Measurements from ENCODE around the gene TIE1. TPM values are rescaled to one million over a fixed set of nuclear protein-coding genes. Genes with fewer than 3 reads are reported as not detected.

The TIE1 gene
- polyA plus RNA-seq, 4 donors = 0.45 to 27.3 (median 6.2) TPM

- WGBS, 3 donors = 53 to 69% (median 63%) methylated on average over 7 of the region's 7 CpGs
- FAIRE-seq (no peak), DNase-seq (peak in 1 of 2 donors; percentile 86)
These were observed 6.7 kb upstream of the TIE1 start for GRCh38 chr1:43293896-43294760.

GRCh38 chr1:43294761-43295160, 6.0 kb upstream of the TIE1 start:
- H3K27ac ChIP-seq (ENCODE audit: low read depth in 1 of 3, low read length in 2 of 3) = peak overlapping the region in 1 of 3 donors; percentile 18
- FAIRE-seq = no peak

More at GRCh38 chr1:43293896-43294760, 6.7 kb upstream of the TIE1 start:
- Histone ChIP-seq H3K4me3 (ENCODE audit: low read depth in 1 of 3, low read length in 3 of 3) (no peak overlapping the region), H3K27ac (ENCODE audit: low read depth in 1 of 3, low read length in 2 of 3) (peak overlapping the region in 2 of 3 donors; percentile 1 to 33), H3K27me3 (ENCODE audit: control insufficient read depth in 3 of 3, insufficient read depth in 3 of 3, low read length in 3 of 3) (no peaks in the 10 kb centered on the region), H3K4me1 (ENCODE audit: control insufficient read depth in 3 of 3, insufficient read depth in 2 of 3, low read depth in 1 of 3, low read length in 2 of 3) (peaks cover 0 to 7% (median 0%) of the 10 kb centered on the region in 3 donors), H3K36me3 (ENCODE audit: control insufficient read depth in 3 of 3, insufficient read depth in 2 of 3, low read depth in 1 of 3, low read length in 3 of 3) (no peaks in the 10 kb centered on the region), H3K9me3 (ENCODE audit: control insufficient read depth in 2 of 2, insufficient read depth in 1 of 2, low read depth in 1 of 2, low read length in 1 of 2) (no peaks in the 10 kb centered on the region)

GRCh38 chr1:43296207-43296606, 4.6 kb upstream of the TIE1 start:
- FAIRE-seq (no peak), DNase-seq (no peak)
- H3K4me1 ChIP-seq (ENCODE audit: control insufficient read depth in 3 of 3, insufficient read depth in 2 of 3, low read depth in 1 of 3, low read length in 2 of 3) = peaks cover 0 to 5% (median 0%) of the 10 kb centered on the region in 3 donors
- H3K4me3 ChIP-seq (ENCODE audit: low read depth in 1 of 3, low read length in 3 of 3) = no peak overlapping the region
- no peaks in the 10 kb centered on the region for H3K36me3 ChIP-seq (ENCODE audit: control insufficient read depth in 3 of 3, insufficient read depth in 2 of 3, low read depth in 1 of 3, low read length in 3 of 3)
- no peak overlapping the region for H3K27ac ChIP-seq (ENCODE audit: low read depth in 1 of 3, low read length in 2 of 3)
- H3K27me3 ChIP-seq (ENCODE audit: control insufficient read depth in 3 of 3, insufficient read depth in 3 of 3, low read length in 3 of 3) = no peaks in the 10 kb centered on the region
- 70 to 91% (median 82%) methylated on average over 1 of the region's 1 CpG for WGBS, 3 donors
- no peaks in the 10 kb centered on the region for H3K9me3 ChIP-seq (ENCODE audit: control insufficient read depth in 2 of 2, insufficient read depth in 1 of 2, low read depth in 1 of 2, low read length in 1 of 2)

More at GRCh38 chr1:43294761-43295160, 6.0 kb upstream of the TIE1 start:
- DNase-seq = no peak
- Histone ChIP-seq H3K4me3 (ENCODE audit: low read depth in 1 of 3, low read length in 3 of 3) (no peak overlapping the region), H3K36me3 (ENCODE audit: control insufficient read depth in 3 of 3, insufficient read depth in 2 of 3, low read depth in 1 of 3, low read length in 3 of 3) (no peaks in the 10 kb centered on the region), H3K4me1 (ENCODE audit: control insufficient read depth in 3 of 3, insufficient read depth in 2 of 3, low read depth in 1 of 3, low read length in 2 of 3) (peaks cover 0 to 5% (median 0%) of the 10 kb centered on the region in 3 donors), H3K9me3 (ENCODE audit: control insufficient read depth in 2 of 2, insufficient read depth in 1 of 2, low read depth in 1 of 2, low read length in 1 of 2) (no peaks in the 10 kb centered on the region), H3K27me3 (ENCODE audit: control insufficient read depth in 3 of 3, insufficient read depth in 3 of 3, low read length in 3 of 3) (no peaks in the 10 kb centered on the region)
- 87 to 93% (median 87%) methylated on average over 8 of the region's 8 CpGs for WGBS, 3 donors

GRCh38 chr1:43298055-43298454, 2.7 kb upstream of the TIE1 start:
- Histone ChIP-seq H3K9me3 (ENCODE audit: control insufficient read depth in 2 of 2, insufficient read depth in 1 of 2, low read depth in 1 of 2, low read length in 1 of 2) (no peaks in the 10 kb centered on the region), H3K27ac (ENCODE audit: low read depth in 1 of 3, low read length in 2 of 3) (no peak overlapping the region), H3K4me3 (ENCODE audit: low read depth in 1 of 3, low read length in 3 of 3) (no peak overlapping the region), H3K36me3 (ENCODE audit: control insufficient read depth in 3 of 3, insufficient read depth in 2 of 3, low read depth in 1 of 3, low read length in 3 of 3) (no peaks in the 10 kb centered on the region), H3K27me3 (ENCODE audit: control insufficient read depth in 3 of 3, insufficient read depth in 3 of 3, low read length in 3 of 3) (no peaks in the 10 kb centered on the region), H3K4me1 (ENCODE audit: control insufficient read depth in 3 of 3, insufficient read depth in 2 of 3, low read depth in 1 of 3, low read length in 2 of 3) (peaks cover 0 to 13% (median 0%) of the 10 kb centered on the region in 3 donors)
- DNase-seq = no peak
- FAIRE-seq = no peak
- 72 to 90% (median 78%) methylated on average over 1 of the region's 1 CpG for WGBS, 3 donors

- H3K9me3 ChIP-seq (ENCODE audit: control insufficient read depth in 2 of 2, insufficient read depth in 1 of 2, low read depth in 1 of 2, low read length in 1 of 2) = no peaks in the 10 kb centered on the region
- peaks cover 0 to 22% (median 6%) of the 10 kb centered on the region in 3 donors for H3K4me1 ChIP-seq (ENCODE audit: control insufficient read depth in 3 of 3, insufficient read depth in 2 of 3, low read depth in 1 of 3, low read length in 2 of 3)
- H3K4me3 ChIP-seq (ENCODE audit: low read depth in 1 of 3, low read length in 3 of 3) = no peak overlapping the region
- H3K27me3 ChIP-seq (ENCODE audit: control insufficient read depth in 3 of 3, insufficient read depth in 3 of 3, low read length in 3 of 3) = no peaks in the 10 kb centered on the region
- H3K27ac ChIP-seq (ENCODE audit: low read depth in 1 of 3, low read length in 2 of 3) = no peak overlapping the region
- DNase-seq (no peak), FAIRE-seq (no peak)
- peaks cover 0 to under 1% (median 0%) of the 10 kb centered on the region in 3 donors for H3K36me3 ChIP-seq (ENCODE audit: control insufficient read depth in 3 of 3, insufficient read depth in 2 of 3, low read depth in 1 of 3, low read length in 3 of 3)
These were observed 1.7 kb upstream of the TIE1 start for GRCh38 chr1:43299101-43299500.

GRCh38 chr1:43302201-43302600, 1.4 kb downstream of the TIE1 start:
- DNase-seq = no peak
- 38 to 76% (median 71%) methylated on average over 1 of the region's 1 CpG for WGBS, 3 donors
- Histone ChIP-seq H3K36me3 (ENCODE audit: control insufficient read depth in 3 of 3, insufficient read depth in 2 of 3, low read depth in 1 of 3, low read length in 3 of 3) (peaks cover 0 to 3% (median 0%) of the 10 kb centered on the region in 3 donors), H3K4me1 (ENCODE audit: control insufficient read depth in 3 of 3, insufficient read depth in 2 of 3, low read depth in 1 of 3, low read length in 2 of 3) (peaks cover 0 to 22% (median 7%) of the 10 kb centered on the region in 3 donors), H3K27me3 (ENCODE audit: control insufficient read depth in 3 of 3, insufficient read depth in 3 of 3, low read length in 3 of 3) (no peaks in the 10 kb centered on the region), H3K4me3 (ENCODE audit: low read depth in 1 of 3, low read length in 3 of 3) (no peak overlapping the region), H3K27ac (ENCODE audit: low read depth in 1 of 3, low read length in 2 of 3) (peak overlapping the region in 2 of 3 donors; percentile 19 to 41), H3K9me3 (ENCODE audit: control insufficient read depth in 2 of 2, insufficient read depth in 1 of 2, low read depth in 1 of 2, low read length in 1 of 2) (no peaks in the 10 kb centered on the region)
- no peak for FAIRE-seq

- Histone ChIP-seq H3K4me1 (ENCODE audit: control insufficient read depth in 3 of 3, insufficient read depth in 2 of 3, low read depth in 1 of 3, low read length in 2 of 3) (peaks cover 0 to 22% (median 7%) of the 10 kb centered on the region in 3 donors), H3K27ac (ENCODE audit: low read depth in 1 of 3, low read length in 2 of 3) (peak overlapping the region; percentile 4 to 57 (median 19)), H3K4me3 (ENCODE audit: low read depth in 1 of 3, low read length in 3 of 3) (no peak overlapping the region), H3K27me3 (ENCODE audit: control insufficient read depth in 3 of 3, insufficient read depth in 3 of 3, low read length in 3 of 3) (no peaks in the 10 kb centered on the region), H3K36me3 (ENCODE audit: control insufficient read depth in 3 of 3, insufficient read depth in 2 of 3, low read depth in 1 of 3, low read length in 3 of 3) (peaks cover 0 to 3% (median 0%) of the 10 kb centered on the region in 3 donors), H3K9me3 (ENCODE audit: control insufficient read depth in 2 of 2, insufficient read depth in 1 of 2, low read depth in 1 of 2, low read length in 1 of 2) (no peaks in the 10 kb centered on the region)
- DNase-seq = peak; percentile 74 to 94
- FAIRE-seq = no peak
- WGBS, 3 donors = 64 to 65% (median 65%) methylated on average over 7 of the region's 7 CpGs
These were observed 2.1 kb downstream of the TIE1 start for GRCh38 chr1:43302721-43303470.

GRCh38 chr1:43303471-43304313, 2.9 kb downstream of the TIE1 start:
- Histone ChIP-seq H3K9me3 (ENCODE audit: control insufficient read depth in 2 of 2, insufficient read depth in 1 of 2, low read depth in 1 of 2, low read length in 1 of 2) (no peaks in the 10 kb centered on the region), H3K4me3 (ENCODE audit: low read depth in 1 of 3, low read length in 3 of 3) (no peak overlapping the region), H3K36me3 (ENCODE audit: control insufficient read depth in 3 of 3, insufficient read depth in 2 of 3, low read depth in 1 of 3, low read length in 3 of 3) (peaks cover 0 to 3% (median 0%) of the 10 kb centered on the region in 3 donors), H3K4me1 (ENCODE audit: control insufficient read depth in 3 of 3, insufficient read depth in 2 of 3, low read depth in 1 of 3, low read length in 2 of 3) (peaks cover 0 to 22% (median 7%) of the 10 kb centered on the region in 3 donors), H3K27me3 (ENCODE audit: control insufficient read depth in 3 of 3, insufficient read depth in 3 of 3, low read length in 3 of 3) (no peaks in the 10 kb centered on the region), H3K27ac (ENCODE audit: low read depth in 1 of 3, low read length in 2 of 3) (peak overlapping the region in 1 of 3 donors; percentile 57)
- WGBS, 3 donors = 64 to 71% (median 66%) methylated on average over 8 of the region's 8 CpGs
- FAIRE-seq = no peak
- DNase-seq = no peak

Measured in small intestine (tissue), 7 donors.